ELR (cell line): ENCODE measurements around the gene CAMKK2.
"Not testable (repeated sequence)": the region's sequence is repeated elsewhere in the genome, so short reads cannot be mapped to it uniquely, and the experiment has no call there.

ENCODE experiments used
- DNase-seq: peaks from one replicate; pipeline ENCODE4 v3.0.0-alpha.2; 2015; ENCODE audit warnings: low read depth

CAMKK2 gene

DNA sequence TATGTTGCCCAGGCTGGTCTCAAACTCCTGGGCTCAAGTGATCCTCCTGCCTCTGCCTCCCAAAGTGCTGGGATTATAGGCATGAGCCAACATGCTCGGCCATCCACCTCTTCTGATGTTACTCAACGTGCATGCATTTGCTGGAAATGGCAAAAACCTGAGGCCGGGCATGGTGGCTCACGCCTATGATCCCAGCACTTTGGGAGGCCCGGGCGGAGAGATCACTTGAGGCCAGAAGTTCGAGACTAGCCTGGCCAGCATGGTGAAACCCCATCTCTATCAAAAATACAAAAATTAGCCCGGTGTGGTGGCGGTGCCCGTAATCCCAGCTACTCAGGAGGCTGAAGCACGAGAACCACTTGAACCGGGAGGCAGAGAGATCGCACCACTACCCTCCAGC, 1.9 kb upstream of the CAMKK2 start:
- DNase-seq, result not testable (repeated sequence)

DNA sequence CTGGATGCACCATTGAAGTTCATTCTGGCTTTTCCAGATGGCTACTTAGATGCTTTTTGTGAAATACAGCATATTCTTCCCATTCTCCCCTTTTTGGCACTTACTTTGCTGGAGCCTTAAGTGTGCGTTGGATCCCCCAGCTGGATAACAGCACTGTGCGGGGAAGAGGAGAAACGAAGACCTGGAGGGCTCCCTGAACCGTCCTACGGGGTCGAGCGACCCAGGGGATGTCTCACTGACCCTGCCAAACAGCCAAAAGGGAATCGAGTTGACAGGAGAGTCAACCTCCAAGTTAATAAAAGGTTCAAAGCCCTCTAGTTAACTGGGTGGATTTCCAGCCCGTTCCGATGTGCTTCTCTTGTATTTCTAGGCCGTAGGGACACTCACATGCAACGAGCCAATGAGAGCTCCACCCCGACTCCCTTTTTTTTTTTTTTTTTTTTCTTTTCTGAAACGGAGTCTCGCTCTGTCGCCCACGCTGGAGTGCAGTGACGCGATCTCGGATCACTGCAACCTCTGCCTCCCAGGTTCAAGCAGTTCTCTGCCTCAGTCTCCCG, 1.0 kb upstream of the CAMKK2 start:
- DNase-seq, result peak; percentile 66

DNA sequence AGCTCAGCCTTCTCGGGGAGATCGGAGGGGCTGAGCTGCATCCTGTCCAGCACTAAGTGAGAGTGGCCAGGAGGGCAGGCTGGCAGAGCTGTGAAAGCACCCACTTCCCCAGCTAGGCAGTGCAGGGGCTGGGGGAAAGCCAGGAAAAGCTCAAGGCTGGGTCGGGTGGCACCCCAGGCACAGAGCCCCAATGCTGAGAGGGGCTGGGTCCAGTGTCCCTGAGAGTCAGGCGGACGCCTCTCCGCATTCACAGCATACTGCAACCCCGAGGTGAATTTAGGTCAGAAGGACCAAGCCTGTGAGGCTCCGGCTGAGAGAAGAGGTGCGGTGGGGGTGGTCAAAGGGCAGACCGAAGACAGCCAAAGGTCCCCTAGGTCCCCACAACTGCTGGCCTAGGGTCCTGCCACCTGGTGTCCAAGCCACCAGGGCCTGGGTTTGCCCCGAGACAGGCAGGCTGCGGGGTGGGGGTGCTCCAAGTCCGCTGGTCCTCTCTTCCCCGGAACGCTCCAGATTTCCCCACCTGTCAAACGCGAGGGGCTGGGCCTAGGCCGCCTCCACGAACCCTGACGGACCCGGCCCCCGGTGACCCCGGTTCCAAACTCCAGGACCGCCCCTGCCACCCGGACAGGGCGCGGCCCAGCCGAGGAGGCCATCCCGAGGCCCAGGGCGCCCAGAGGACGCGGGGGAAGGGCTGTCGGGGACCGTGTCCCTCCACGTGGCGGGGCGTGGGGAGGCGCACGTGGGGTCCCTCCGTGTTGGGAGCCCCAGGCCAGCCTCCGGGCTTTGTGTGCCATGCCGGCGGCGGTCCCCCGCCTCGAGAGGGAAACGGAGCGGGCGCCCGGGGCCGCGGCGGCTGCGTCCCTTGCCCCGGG, 527 bp downstream of the CAMKK2 start:
- DNase-seq, result peak; percentile 42

DNA sequence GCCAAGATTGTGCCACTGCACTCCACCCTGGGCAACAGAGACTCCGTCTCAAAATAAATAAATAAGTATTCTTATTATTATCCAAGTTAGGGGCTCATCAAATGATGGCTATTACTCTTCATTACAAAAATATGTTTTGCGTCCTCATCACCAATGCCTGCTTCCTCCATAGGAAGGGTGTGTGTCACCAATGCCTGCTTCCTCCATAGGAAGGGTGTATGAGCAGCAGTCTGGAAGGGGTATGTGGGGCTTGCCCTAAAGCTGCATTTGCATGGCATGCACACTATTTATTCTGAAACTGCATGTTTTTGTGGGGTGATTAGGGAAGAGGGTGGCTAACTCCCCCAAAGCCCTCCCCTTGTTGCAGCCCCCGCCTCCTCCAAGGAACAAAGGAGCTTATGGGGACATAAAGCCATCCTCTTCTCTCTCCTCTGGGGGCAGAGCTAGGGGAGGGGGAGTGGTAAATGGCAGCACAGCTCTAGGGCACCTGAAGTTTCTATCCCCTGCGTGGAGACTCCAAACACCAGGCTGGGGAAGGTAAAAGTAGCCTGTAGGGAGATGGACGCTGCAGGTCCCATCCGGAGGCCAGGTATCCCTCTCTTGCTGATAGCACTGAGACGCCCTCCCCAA, 1.3 kb downstream of the CAMKK2 start:
- DNase-seq, result peak; percentile 7

DNA sequence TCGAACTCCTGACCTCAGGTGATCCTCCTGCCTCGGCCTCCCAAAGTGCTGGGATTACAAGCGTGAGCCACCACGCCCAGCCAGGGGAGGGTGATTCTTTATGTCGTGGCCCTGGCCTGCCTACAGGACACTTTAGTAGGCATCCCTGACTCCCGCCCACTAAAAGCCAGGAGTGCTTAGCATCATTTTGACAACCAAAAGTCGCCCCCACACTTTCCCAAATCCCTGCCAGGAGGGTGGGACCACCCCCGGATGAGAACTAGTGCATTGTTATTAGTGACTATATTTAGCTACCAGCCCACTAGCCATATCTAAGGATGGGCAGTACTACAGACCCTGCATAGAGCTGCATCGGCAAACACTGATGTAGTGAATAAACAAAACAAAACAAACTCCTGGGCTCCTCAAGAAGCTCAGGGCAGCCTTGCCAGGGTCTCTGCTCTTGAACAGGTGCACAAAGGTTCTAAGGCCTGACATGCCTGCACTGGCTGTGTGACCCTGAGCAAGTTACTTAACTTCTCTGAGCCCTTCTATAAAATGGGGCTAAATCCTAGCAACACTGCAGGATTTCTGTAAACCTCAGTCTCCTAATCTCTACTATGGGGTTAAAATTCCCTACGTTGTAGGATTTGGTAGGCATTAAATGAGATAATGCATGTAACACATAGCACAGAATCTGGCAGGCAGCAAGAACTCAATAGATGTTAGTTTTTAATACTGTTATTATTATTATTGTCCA, 2.2 kb downstream of the CAMKK2 start:
- no peak for DNase-seq

DNA sequence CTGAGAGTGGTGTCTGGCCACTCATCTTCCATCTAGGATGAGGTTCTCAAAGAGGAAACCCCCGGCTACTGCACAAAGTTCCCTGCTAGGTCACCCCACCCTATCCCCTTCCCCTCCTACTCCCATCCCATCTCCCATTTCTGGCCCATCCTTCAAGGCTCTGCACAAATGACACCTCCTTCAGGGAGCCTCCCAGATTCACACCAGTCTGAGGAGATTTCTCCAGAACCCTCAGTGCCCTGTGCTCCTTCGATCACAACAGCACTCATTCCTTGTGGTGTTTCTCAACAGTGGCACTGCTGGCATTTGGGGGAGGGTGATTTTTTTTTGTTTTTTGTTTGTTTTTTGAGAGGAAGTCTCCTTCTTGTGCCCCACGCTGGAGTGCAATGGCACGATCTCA, 2.9 kb downstream of the CAMKK2 start:
- no peak for DNase-seq

DNA sequence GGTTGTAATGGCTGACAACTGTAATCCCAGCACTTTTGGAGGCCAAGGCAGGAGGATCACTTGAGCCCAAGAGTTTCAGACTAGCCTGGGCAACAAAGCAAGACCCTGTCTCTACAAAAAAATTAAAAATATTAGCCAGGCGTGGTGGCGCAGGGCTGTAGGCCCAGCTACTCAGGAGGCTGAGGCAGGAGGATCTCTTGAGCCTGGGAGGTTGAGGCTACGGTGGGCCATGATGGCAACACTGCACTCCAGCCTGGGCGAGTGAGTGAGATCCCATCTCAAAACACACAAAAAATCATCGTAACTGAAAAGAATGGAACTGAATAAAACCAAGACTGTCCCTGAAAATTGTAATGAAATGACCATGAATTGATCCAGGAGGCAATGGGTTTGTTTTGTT, 6.1 kb downstream of the CAMKK2 start:
- DNase-seq, result no peak

DNA sequence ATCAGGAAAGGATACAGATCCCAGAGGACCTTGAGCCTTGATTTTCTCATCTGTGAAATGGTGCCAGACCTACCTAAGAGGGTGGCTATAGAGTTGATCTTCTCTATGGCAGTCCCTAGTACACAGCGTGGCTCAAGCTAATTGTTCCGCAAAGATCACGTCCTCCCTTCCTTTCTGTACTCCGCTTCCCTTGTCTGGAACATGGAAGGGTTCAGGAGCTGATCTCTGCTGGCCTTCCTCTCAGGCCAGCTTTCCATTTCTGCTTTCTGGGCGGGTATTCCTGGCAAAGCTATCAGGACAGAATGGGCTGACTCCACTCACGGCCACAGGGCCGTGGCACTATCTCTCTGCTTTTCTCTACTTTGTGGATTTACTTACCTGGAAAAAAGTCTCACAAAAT, 6.5 kb downstream of the CAMKK2 start:
- no peak for DNase-seq

DNA sequence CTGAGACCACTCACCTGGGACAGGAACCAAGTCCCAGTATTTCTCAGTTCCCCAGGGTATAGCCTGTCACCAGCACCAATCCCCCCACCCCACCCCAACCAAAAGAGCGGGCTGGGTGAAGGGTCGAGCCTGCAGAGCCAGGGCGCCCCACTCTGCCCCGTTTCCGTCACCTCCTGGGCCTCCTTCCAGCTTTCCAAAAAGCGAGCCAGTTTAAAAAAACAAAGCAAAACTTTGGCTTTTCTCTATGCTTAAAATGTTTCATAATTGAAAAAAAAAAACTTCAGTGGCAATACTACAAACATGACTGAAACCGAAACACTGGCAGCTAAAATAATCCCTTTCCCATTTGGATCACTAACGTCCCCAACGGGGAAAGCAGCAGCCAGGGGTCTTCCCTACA, 7.5 kb downstream of the CAMKK2 start:
- no peak for DNase-seq

DNA sequence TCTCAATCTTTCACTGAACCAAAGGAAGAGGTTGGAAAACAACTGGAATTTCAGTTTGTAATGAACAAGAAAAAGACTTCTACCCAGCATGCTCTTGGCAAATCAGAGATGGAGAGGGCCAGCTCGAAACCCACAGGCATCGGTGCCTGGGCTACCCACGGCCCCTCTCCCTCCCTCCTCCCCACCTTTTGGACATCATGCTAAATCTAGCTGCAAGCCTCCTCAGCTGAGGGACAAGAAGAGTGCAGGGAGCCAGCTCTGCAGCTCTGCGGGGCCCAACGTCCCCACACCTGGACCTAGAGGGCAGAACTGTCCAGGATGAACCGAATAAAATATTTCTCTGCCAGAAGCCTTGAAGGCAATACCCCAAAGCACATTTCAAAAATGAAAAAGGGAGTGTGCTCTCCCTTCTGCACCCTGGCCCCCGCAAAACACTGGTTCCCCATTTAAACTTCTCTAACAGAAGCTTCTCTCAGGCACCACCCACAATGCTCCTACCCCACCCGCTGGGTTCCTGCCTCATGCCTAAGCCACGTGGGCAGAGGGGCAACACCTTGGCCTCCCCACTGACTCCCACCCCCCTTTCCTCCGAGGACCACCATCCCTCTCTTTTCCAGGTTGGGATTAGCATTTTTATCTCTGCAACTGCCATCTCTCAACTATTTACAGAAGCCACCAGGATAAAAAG, 8.2 kb downstream of the CAMKK2 start:
- no peak for DNase-seq

DNA sequence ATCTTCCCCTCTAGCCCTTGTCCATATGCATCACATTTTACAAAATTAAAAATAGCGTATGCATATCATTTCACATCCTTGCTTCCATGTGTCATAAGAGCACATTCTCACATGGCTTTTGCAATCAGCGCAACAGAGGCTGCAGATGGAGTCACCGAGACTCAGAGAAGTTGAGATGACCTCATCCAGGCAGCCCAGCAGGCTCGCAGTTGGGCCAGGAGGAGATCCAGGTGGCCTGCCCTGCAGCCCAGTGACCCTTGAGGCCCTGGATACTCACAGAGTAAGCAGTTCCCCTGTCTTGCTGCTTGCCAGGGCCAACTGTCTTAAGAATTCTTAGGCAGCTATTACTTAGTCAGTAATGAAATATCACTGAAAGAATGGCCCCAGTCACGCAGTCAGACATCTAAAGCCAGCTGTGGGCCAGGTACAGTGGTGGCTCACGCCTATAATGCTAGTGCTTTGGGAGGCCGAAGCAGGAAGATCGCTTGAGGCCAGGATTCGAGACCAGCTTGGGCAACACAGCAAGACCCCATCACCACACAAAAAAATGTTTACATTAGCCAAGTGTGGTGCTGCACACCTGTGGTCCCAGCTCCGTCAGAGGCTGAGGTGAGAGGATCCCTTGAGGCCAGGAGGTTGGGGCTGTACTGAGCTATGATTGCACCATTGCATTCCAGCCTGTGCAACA, 9.1 kb downstream of the CAMKK2 start:
- peak; percentile 55 for DNase-seq

DNA sequence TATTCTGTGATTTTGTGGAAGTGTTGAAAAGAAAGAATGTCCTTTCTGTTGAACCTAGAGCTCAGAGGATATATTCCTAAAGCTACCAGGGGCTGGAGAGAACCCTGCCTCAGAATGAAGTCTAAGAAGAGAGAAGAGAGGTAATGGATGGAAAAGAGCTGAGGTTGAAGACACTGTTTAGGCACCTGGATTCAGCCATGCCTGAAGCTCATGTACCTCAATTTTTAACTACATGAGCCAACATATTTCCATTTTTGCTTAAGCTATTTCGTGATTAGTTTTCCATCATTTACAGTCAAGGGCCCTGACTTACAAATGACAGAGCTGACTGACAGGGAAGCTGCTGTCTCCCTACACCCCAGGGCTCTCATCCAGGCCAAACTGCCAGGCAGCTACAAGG, 10.7 kb downstream of the CAMKK2 start:
- DNase-seq, result no peak

DNA sequence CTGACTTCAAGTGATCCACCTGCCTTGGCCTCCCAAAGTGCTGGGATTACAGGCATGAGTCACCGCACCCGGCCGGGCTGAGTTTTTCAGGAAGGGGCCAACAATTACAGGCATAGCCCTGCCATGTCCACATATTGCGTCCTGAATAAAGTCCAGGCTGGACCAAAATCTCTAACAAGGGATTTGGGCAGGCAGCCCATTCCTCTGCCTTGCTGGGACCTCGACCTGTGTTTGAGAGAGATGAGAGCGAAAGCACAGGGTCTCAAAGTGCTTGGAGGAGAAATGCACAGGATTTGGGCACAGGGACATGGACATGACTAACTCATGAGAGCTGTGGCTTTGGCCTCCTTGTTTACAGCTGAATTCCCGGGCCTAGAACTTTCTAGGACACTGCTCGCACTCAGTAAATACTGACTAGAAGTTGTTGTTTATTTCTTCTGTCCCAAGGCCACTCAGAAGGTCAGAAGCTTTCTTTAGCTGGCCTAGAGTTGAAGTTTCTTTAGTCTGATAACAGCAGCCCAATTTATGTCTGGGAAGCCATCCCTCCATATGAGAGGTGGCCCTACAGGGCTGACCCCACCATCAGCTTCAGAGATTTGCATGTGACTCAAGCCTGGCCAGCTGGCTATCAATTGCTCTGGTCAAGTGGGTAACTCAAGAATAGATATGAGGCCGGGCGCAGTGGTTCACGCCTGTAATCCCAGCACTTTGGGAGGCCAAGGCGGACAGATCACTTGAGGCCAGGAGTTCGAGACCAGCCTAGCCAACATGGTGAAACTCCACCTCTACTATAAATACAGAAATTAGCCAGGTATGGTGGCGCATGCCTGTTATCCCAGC, 11.7 kb downstream of the CAMKK2 start:
- no peak for DNase-seq

DNA sequence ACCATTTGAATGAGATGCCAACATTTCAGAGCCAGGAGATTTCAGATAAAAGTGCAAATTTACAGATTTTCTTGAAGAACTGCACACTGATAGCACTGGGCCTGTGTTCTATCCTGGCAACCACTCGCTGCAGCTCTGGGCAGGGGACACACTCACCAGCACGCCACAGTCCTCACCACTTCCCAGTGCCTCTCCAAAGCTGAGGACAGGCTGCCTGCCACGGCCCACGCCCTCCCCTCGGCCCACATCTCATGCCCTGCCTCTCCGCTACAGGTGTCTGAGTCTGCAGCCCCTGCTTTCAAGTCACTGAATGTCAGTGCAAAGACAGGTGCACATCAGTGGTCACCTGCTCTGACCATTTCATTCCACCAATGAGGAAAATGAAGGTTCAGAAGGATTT, 12.7 kb downstream of the CAMKK2 start:
- no peak for DNase-seq

DNA sequence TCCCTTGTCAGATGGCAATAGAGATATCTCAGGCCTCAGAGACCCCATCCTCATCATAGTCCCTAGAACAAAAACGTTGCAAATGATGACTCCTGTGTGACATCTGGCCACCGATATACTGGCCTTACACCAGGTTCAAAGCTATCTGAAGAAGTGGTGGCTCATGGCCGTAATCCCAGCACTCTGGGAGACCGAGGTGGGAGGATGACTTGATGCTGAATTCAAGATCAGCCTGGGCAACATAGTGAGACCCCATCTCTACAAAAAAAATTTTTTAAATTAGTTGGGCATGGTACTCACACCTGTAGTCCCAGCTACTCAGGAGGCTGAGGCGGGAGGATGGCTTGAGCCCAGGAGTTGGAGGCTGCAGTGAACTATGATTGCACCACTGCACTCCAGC, 13.1 kb downstream of the CAMKK2 start:
- DNase-seq, result no peak

DNA sequence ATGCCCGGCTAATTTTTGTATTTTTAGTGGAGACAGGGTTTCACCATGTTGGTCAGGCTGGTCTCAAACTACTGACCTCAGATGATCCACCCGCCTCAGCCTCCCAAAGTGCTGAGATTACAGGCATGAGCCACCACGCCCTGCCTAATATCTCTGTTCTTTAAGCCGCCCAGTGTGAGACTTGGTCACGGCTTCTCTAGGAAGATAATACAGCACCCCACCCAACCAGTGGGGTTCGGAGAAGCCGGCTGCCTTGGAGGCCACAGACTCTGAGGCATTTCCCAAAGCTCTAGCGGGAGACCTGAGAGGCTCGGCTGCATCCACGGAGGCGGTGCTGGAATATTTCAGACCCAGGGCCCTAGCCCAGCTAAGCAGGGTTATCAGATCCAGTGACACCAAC, 13.6 kb downstream of the CAMKK2 start:
- not testable (repeated sequence) for DNase-seq

DNA sequence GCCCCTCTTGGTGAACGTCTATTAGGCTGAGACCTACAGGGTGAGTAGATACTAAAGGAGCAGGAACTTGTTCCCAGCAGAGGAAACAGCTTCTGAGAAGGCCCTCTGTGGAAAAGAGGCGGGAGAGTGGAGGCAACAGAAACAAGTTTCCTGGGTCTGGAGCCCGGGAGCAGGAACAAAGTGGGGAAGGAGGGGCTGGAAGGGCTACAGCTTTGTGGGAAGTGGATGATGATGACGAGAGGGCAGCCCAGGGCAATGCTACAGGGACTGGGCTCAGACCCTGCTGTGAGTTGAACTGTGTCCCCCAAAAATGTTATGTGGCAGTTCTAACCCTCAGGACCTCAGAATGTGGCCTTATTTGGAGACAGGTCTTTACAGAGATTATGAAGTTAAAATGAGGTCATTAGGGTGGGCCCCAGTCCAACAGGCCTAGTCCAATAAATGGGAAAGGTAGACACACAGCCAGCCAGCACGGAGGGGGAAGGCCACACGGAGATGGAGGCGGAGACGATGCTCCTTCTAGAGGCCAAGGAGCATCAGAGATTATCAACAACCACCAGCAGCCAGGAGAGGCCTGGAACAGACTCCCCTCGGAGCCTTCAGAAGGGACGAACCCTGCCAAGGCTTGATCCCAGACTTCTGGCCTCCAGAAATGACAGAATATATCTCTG, 14.3 kb downstream of the CAMKK2 start:
- DNase-seq, result no peak

DNA sequence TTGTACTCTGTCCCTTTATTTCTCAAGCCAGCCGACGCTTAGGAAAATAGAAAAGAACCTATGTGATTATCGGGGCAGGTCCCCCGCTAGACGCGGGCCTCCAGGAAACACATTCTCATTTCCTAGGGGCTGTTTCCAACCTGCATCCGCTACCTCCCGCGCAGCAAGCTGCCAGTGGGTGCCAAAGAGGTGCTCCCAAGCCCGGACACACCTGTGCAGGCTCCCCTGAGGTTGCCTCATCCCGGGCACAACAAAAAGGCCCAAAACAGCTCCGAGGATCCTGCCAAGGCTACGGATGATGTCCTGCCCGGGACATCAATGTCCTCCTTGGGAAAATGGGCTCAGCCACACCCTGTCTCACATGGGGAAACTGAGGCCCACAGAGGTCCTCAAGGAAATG, 15.4 kb downstream of the CAMKK2 start:
- not testable (repeated sequence) for DNase-seq

DNA sequence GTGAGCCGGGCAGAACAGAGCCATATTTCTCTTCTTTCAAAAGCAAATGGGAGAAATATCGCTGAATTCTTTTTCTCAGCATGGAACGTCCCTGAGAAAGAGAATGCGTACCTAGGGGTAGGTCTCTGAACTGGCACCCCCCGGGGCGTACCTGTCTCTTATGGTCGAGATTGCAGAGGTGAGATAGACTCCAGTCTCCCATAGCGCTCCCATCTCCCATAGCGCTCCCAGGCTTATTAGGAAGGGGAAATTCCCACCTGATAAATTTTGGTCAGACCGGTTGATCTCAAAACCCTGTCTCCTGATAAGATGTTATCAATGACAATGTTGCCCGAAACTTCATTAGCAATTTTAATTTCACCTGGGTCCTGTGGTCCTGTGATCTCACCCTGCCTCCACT, 16.0 kb downstream of the CAMKK2 start:
- not testable (repeated sequence) for DNase-seq

DNA sequence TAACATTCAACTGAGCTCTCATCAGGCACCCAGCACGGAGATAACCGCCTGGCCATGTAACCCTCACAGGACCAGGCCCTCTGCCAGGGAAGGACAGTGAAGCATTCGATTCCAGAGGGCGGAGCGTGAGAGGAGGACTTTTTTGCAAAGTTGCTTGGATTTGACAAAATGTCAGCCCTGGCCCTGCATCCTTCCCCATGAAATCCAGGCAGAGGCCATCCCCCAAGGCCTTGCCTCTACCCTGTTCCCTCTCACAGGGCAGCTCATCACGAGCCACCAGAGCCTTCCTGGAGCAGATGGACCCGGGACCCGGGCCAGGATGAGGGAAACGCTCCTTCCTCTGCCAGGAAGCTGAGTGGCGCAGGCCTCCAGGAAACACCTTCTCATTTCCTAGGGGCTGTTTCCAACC, 17.0 kb downstream of the CAMKK2 start:
- no peak for DNase-seq
